Karpas-422 (cell line): ENCODE measurements around the gene ZNF266. TPM values are rescaled to one million over a fixed set of nuclear protein-coding genes. Genes with fewer than 3 reads are reported as not detected.

Source experiments
- DNase-seq: peaks from one replicate; pipeline ENCODE4 v3.0.0-alpha.2; 2015
- H2AFZ ChIP-seq: fragments of 200-600 bp; sonication (generic); 2 replicates; pipeline ENCODE4 v1.6.1; 2014; ENCODE audit warnings: antibody characterized with exemption, low read length, mixed read lengths
- H3K27ac ChIP-seq: fragments of 200-600 bp; sonication (generic); 2 replicates; pipeline ENCODE4 v1.5.1; 2014; ENCODE audit warnings: mild to moderate bottlenecking, low read length, moderate library complexity
- H3K27me3 ChIP-seq: fragments of 200-600 bp; sonication (generic); 2 replicates; pipeline ENCODE4 v1.6.1; 2014; ENCODE audit warnings: low read length, mixed read lengths
- H3K36me3 ChIP-seq: fragments of 200-600 bp; sonication (generic); 2 replicates; pipeline ENCODE4 v1.6.1; 2014; ENCODE audit warnings: low read length, mixed read lengths; ENCODE audit not compliant: insufficient read depth
- H3K4me1 ChIP-seq: fragments of 200-600 bp; sonication (generic); 2 replicates; pipeline ENCODE4 v1.6.1; 2014; ENCODE audit warnings: mild to moderate bottlenecking, low read length, mixed read lengths
- H3K4me2 ChIP-seq: fragments of 200-600 bp; sonication (generic); 2 replicates; pipeline ENCODE4 v1.6.1; 2014; ENCODE audit warnings: low read length, low read depth, mild to moderate bottlenecking; ENCODE audit not compliant: poor library complexity, severe bottlenecking
- H3K4me3 ChIP-seq: fragments of 200-600 bp; sonication (generic); 2 replicates; pipeline ENCODE4 v1.5.1; 2014; ENCODE audit warnings: mild to moderate bottlenecking, antibody characterized with exemption, low read length, mixed read lengths
- H3K79me2 ChIP-seq: fragments of 200-600 bp; sonication (generic); 2 replicates; pipeline ENCODE4 v1.6.1; 2014; ENCODE audit warnings: mild to moderate bottlenecking, low read length, mixed read lengths
- H3K9ac ChIP-seq: fragments of 200-600 bp; sonication (generic); 2 replicates; pipeline ENCODE4 v1.6.0; 2014; ENCODE audit warnings: low read length
- H3K9me2 ChIP-seq: fragments of 200-600 bp; sonication (generic), shearing (Covaris generic); replicated peaks from 2 replicates; pipeline ENCODE4 v1.6.0; 2014; ENCODE audit warnings: mild to moderate bottlenecking, low read length, moderate library complexity; ENCODE audit not compliant: insufficient read depth
- H3K9me3 ChIP-seq: fragments of 300-700, 200-600 bp; sonication (generic); 2 replicates; pipeline ENCODE4 v1.6.1; 2014; ENCODE audit warnings: low read length, mixed read lengths
- H4K20me1 ChIP-seq: fragments of 200-600 bp; sonication (generic); 2 replicates; pipeline ENCODE4 v1.6.1; 2014; ENCODE audit warnings: mild to moderate bottlenecking, antibody characterized with exemption, low read length, low read depth; ENCODE audit not compliant: insufficient read depth
- total RNA-seq: library from RNA; depleted of rRNA; stranded (reverse); fragments of >200 nt; shearing (Covaris generic); gene quantifications from 2 replicates; pipeline ENCODE4 v1.2.3, GENCODE V29; 2014; ENCODE audit warnings: low replicate concordance; rRNA removed

ZNF266 gene
- total RNA-seq, 1 experiment from 2014 or later, result 21.4 TPM

DNA sequence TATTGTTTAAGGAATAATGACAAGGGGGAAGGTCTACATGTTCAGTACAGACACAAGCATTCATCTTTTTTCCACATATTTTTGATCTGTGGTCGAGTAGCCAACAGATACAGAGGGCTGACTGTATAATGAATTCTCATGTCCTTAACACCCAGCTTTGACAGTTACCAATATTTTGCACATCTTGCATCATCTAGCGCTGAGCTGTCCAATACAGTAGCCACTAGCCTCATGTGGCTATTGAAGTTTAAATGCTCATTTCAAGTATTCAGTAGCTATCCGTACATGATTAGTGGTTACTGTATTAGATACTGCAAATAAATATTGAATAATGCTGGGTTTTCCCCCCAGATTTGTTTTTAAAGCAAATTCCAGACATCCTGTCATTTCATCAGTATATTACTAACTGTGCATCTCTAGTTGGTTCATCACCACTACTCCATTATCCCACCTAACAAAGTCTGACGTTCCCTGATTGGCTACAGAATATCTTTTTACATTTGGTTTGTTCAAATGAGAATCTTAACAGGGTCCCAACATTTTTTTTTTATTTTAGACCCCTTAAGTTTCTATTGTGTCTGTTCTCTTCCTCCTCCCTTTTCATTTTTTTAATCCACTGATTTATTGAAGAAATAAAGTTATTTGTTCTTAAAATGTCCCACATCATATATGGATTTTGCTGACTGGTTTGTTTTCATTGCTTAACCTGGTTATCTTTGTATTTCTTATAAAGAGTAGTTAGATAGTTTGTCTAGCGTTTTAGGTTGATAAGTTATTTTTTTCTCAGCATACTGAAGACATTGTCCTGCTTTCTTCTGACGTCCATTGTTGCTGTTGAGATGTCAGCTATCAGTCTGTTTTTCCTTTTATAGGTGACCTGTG lies 64.4 kb downstream of the ZNF266 start:
- Histone ChIP-seq H3K9me3 (peaks cover 53% of the 10 kb centered on the region), H3K9ac (no peak overlapping the region)

DNA sequence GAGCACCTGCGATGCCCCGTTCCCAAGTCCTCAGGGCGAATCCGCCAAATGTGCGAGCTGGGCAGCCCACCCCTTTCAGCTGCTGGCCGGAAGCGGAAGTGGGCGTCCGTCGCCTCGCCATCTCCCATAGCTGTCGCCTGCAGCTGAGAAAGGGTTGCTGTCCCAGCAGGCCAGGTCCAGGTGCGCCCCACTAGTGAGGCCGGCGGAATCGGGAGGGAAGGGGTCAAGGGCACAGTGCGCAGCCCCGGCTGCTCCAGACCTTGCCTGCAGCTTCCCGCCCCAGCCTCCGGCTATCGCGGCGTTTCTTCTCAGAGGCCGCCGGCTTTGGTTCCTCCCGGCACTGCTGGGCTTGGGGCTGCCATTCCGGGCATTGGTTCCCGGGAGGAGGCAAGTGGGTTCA lies 72.5 kb downstream of the ZNF266 start, which contains the start of gene ZNF177:
ZNF177 (plus strand) TSS at position 109 of the 400 bp plus-strand sequence. CDS start 15,299 bp downstream, outside the sequence.
- no peak for DNase-seq
- Histone ChIP-seq H3K36me3 (peaks cover 12% of the 10 kb centered on the region), H3K4me3 (no peak within 1 kb of the TSS), H3K9me3 (peaks cover 25% of the 10 kb centered on the region), H2AFZ (no peak within 1 kb of the TSS), H3K4me1 (no peaks in the 10 kb centered on the region), H4K20me1 (no peaks in the 10 kb centered on the region), H3K9me2 (no peaks in the 10 kb centered on the region), H3K4me2 (no peak within 1 kb of the TSS), H3K27ac (no peak within 1 kb of the TSS), H3K27me3 (no peaks in the 10 kb centered on the region), H3K79me2 (no peaks in the 10 kb centered on the region), H3K9ac (no peak within 1 kb of the TSS)

More for the DNA sequence above, 64.4 kb downstream of the ZNF266 start:
- H3K9me2 ChIP-seq, result no peaks in the 10 kb centered on the region
- no peaks in the 10 kb centered on the region for H3K4me1 ChIP-seq
- no peak overlapping the region for H3K4me2 ChIP-seq
- H2AFZ ChIP-seq, result no peak overlapping the region
- H3K27ac ChIP-seq, result no peak overlapping the region
- H3K79me2 ChIP-seq, result no peaks in the 10 kb centered on the region
- DNase-seq, result no peak
- H3K27me3 ChIP-seq, result no peaks in the 10 kb centered on the region
- H4K20me1 ChIP-seq, result no peaks in the 10 kb centered on the region
- H3K4me3 ChIP-seq, result no peak overlapping the region
- H3K36me3 ChIP-seq, result peaks cover 26% of the 10 kb centered on the region

Other genes with a start within 250 kb of the ZNF266 start
- not detected in 2 replicates for gene OR7D4, start 216.0 kb downstream of the ZNF266 start, total RNA-seq
- not detected in 2 replicates for gene OR7E24, start 184.6 kb downstream of the ZNF266 start, total RNA-seq
- 6.9 and 14.4 TPM in 2 replicates for gene ZNF699, start 125.7 kb downstream of the ZNF266 start, total RNA-seq
- gene ZNF559, start 111.4 kb downstream of the ZNF266 start, total RNA-seq, result 8.4 and 42.2 TPM in 2 replicates
- 2.5 and 5.0 TPM in 2 replicates for gene ZNF177, start 72.6 kb downstream of the ZNF266 start, total RNA-seq
- gene ZNF560, start 63.0 kb upstream of the ZNF266 start, total RNA-seq, result 0.14 TPM in 1 of 2 replicates, not detected in the other
- 5.7 and 8.1 TPM in 2 replicates for gene ZNF426, start 103.1 kb upstream of the ZNF266 start, total RNA-seq
- gene ZNF121, start 148.9 kb upstream of the ZNF266 start, total RNA-seq, result 43.0 and 77.6 TPM in 2 replicates
- 16.1 and 35.2 TPM in 2 replicates for gene ZNF561, start 185.7 kb upstream of the ZNF266 start, total RNA-seq
- gene ZNF562, start 239.5 kb upstream of the ZNF266 start, total RNA-seq, result 26.7 and 35.5 TPM in 2 replicates